HEK293T (cell line): ENCODE data around the gene SMIM13.

Experiments used
- CTCF ChIA-PET: fragments of 350-600 bp; formaldehyde crosslinking; extraction: SDS; loops from one replicate; lab custom pipeline; 2021; ENCODE audit warnings: antibody characterized with exemption, inconsistent platforms; lab: Yijun Ruan, JAX
- POLR2A ChIA-PET: fragments of 350-600 bp; formaldehyde crosslinking; extraction: SDS; loops from one replicate; lab custom pipeline; 2020; ENCODE audit warnings: antibody characterized with exemption, inconsistent platforms; lab: Yijun Ruan, JAX
- DNase-seq: peaks from one replicate; pipeline ENCODE4 v3.0.0; 2012; ENCODE audit warnings: mixed read lengths; ENCODE audit errors: extremely low spot score
- ARNT ChIP-seq: fragments of 450-650 bp; IDR thresholded peaks from 2 replicates; pipeline ENCODE4 v1.6.1; 2017; ENCODE audit warnings: mild to moderate bottlenecking
- BHLHE40 ChIP-seq: fragments of 450-650 bp; IDR thresholded peaks from 2 replicates; pipeline ENCODE4 v1.6.1; 2016; ENCODE audit warnings: mild to moderate bottlenecking, moderate library complexity, borderline replicate concordance
- CTBP1 ChIP-seq: fragments of 450-650 bp; IDR thresholded peaks from 2 replicates; pipeline ENCODE4 v1.6.1; 2016; ENCODE audit warnings: borderline replicate concordance
- ELF4 ChIP-seq: fragments of 450-650 bp; IDR thresholded peaks from 2 replicates; pipeline ENCODE4 v1.6.1; 2017; ENCODE audit warnings: antibody characterized with exemption
- FOXA1 ChIP-seq: fragments of 450-650 bp; IDR thresholded peaks from 2 replicates; pipeline ENCODE4 v1.6.1; 2016; ENCODE audit warnings: mild to moderate bottlenecking
- FOXK2 ChIP-seq: fragments of 450-650 bp; IDR thresholded peaks from 2 replicates; pipeline ENCODE4 v1.6.1; 2016; ENCODE audit warnings: mild to moderate bottlenecking
- FOXM1 ChIP-seq: fragments of 450-650 bp; IDR thresholded peaks from 2 replicates; pipeline ENCODE4 v1.6.1; 2017; ENCODE audit warnings: mild to moderate bottlenecking, borderline replicate concordance
- HDGF ChIP-seq: fragments of 450-650 bp; IDR thresholded peaks from 2 replicates; pipeline ENCODE4 v1.6.1; 2017; ENCODE audit warnings: antibody characterized with exemption, borderline replicate concordance
- L3MBTL2 ChIP-seq: fragments of 450-650 bp; conservative IDR thresholded peaks from 2 replicates; pipeline ENCODE4 v1.6.1; 2016; ENCODE audit warnings: mild to moderate bottlenecking
- LEF1 ChIP-seq: fragments of 450-650 bp; IDR thresholded peaks from 2 replicates; pipeline ENCODE4 v1.6.1; 2017; ENCODE audit warnings: mild to moderate bottlenecking, borderline replicate concordance
- NFRKB ChIP-seq: fragments of 450-650 bp; IDR thresholded peaks from 2 replicates; pipeline ENCODE4 v1.6.1; 2016; ENCODE audit warnings: mild to moderate bottlenecking, moderate library complexity
- SP1 ChIP-seq: fragments of 450-650 bp; IDR thresholded peaks from 2 replicates; pipeline ENCODE4 v1.6.1; 2017
- SUZ12 ChIP-seq: fragments of 450-650 bp; IDR thresholded peaks from 2 replicates; pipeline ENCODE4 v1.6.1; 2016; ENCODE audit warnings: mild to moderate bottlenecking
- TARDBP ChIP-seq: fragments of 450-650 bp; IDR thresholded peaks from 2 replicates; pipeline ENCODE4 v1.6.1; 2016
- ZNF384 ChIP-seq: fragments of 450-650 bp; IDR thresholded peaks from 2 replicates; pipeline ENCODE4 v1.6.1; 2016
- TF ChIP-seq, protein P1 (sequence below): fragments of 450-650 bp; IDR thresholded peaks from 2 replicates; pipeline ENCODE4 v1.6.1; 2016

SMIM13 gene

GRCh38 chr6:11121851-11122250 lies 28.2 kb downstream of the SMIM13 start:
- no peak for DNase-seq
- ChIA-PET POLR2A (no interaction called here), CTCF (no interaction called here)
- TF ChIP-seq NFRKB (no peak), FOXA1 (no peak), ELF4 (no peak), HDGF (no peak), SP1 (no peak), ARNT (no peak), BHLHE40 (no peak), ZNF384 (no peak), TARDBP (no peak), SUZ12 (no peak), CTBP1 (no peak), FOXM1 (no peak), L3MBTL2 (no peak), LEF1 (no peak)
- TF ChIP-seq, protein P1, sequence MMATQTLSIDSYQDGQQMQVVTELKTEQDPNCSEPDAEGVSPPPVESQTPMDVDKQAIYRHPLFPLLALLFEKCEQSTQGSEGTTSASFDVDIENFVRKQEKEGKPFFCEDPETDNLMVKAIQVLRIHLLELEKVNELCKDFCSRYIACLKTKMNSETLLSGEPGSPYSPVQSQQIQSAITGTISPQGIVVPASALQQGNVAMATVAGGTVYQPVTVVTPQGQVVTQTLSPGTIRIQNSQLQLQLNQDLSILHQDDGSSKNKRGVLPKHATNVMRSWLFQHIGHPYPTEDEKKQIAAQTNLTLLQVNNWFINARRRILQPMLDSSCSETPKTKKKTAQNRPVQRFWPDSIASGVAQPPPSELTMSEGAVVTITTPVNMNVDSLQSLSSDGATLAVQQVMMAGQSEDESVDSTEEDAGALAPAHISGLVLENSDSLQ: no peak

GRCh38 chr6:11122380-11122779 lies 28.7 kb downstream of the SMIM13 start:
- DNase-seq: no peak
- TF ChIP-seq L3MBTL2 (no peak), HDGF (no peak), SUZ12 (no peak), TARDBP (no peak), BHLHE40 (no peak), CTBP1 (no peak)
- TF ChIP-seq, protein P1: no peak
- ChIA-PET POLR2A (no interaction called here), CTCF (no interaction called here)

DNA sequence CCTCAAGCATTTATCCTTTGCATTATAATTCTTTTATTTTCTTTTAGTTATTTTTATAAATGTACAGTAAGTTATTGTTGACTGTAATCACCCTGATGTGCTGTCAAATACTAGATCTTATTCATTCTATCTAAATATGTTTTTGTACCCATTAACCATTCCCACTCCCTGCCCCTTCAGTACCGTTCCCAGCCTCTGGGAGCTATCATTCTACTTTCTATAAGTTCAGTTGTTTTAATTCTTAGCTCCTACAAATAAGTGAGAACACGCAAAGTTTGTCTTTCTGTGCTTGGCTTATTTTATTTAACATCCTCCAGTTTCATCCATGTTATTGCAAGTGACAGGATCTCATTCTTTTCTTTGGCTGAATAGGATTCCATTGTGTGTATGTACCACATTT lies 30.3 kb downstream of the SMIM13 start:
- DNase-seq: no peak
- no peak for TF ChIP-seq ELF4
- TF ChIP-seq BHLHE40: no peak
- TF ChIP-seq, protein P1: no peak
- no peak for TF ChIP-seq TARDBP
- no peak for TF ChIP-seq CTBP1
- TF ChIP-seq FOXM1: no peak
- no peak for TF ChIP-seq SUZ12
- TF ChIP-seq LEF1: no peak
- TF ChIP-seq FOXA1: no peak
- no peak for TF ChIP-seq ARNT
- no peak for TF ChIP-seq L3MBTL2
- TF ChIP-seq FOXK2: no peak
- no peak for TF ChIP-seq ZNF384
- no peak for TF ChIP-seq NFRKB
- no peak for TF ChIP-seq HDGF
- TF ChIP-seq SP1: no peak
- CTCF ChIA-PET: interaction anchor here (1.0 kb wide), 1 partner anchor 24 kb away, joined by 3 read pairs; no protein-coding TSS in a partner anchor
- POLR2A ChIA-PET: no interaction called here

GRCh38 chr6:11126876-11127275 lies 33.2 kb downstream of the SMIM13 start:
- ChIA-PET CTCF (no interaction called here), POLR2A (interaction anchor here (0.9 kb wide), 1 partner anchor 34 kb away, joined by 3 read pairs; the partner anchor contains the start of gene SMIM13)
- TF ChIP-seq, protein P1: no peak
- TF ChIP-seq ZNF384 (no peak), ARNT (no peak), SUZ12 (no peak), TARDBP (no peak), ELF4 (no peak), FOXM1 (no peak), BHLHE40 (no peak), CTBP1 (no peak), FOXK2 (no peak), LEF1 (no peak)
- DNase-seq: no peak

GRCh38 chr6:11128608-11129007 lies 35.0 kb downstream of the SMIM13 start:
- ChIA-PET CTCF (no interaction called here), POLR2A (no interaction called here)
- no peak for DNase-seq
- TF ChIP-seq FOXM1 (no peak), ZNF384 (no peak), LEF1 (no peak), HDGF (no peak), CTBP1 (no peak), TARDBP (no peak), NFRKB (no peak), L3MBTL2 (no peak), FOXK2 (no peak), ELF4 (no peak), ARNT (no peak), SP1 (no peak), FOXA1 (no peak)
- TF ChIP-seq, protein P1: no peak
